ENCODE data around the gene GPR179. TPM values are rescaled to one million over a fixed set of nuclear protein-coding genes. Genes with fewer than 3 reads are reported as not detected.
"Not testable (repeated sequence)": the region's sequence is repeated elsewhere in the genome, so short reads cannot be mapped to it uniquely, and the experiment has no call there.

GPR179 gene
- total RNA-seq, 6 experiments from 2014 or later = 0.07 to 0.22 TPM; not detected in 4

DNA sequence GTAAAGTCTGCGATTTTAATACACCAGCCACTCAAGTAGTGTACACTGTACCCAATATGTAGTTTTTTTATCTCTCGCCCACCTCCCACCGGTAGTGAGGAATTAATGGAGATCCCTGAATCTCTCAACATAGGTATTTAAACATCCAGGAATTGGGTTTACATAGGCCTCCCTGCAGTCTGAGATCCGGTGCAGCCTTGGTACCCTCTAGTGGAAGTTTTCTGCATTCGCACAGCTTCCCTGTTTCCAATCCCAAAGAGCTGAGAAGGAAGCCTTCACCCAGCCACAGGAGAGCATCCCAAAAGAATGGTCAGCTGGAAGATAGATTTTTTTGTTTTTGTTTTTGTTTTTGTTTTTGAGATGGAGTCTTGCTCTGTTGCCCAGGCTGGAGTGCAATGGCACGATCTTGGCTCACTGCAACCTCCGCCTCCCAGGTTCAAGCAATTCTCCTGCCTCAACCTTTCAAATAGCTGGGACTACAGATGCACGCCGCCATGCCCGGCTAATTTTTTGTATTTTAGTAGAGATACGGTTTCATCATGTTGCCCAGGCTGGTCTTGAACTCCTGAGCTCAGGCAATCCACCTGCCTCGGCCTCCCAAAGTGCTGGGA lies 55.4 kb downstream of the GPR179 start:
- DNase-seq; H3K4me1 ChIP-seq; H3K9me3 ChIP-seq; H3K36me3 ChIP-seq; H3K27ac ChIP-seq; H3K4me3 ChIP-seq; intact Hi-C loops (cut with DNase I); H3K27me3 ChIP-seq: not testable (repeated sequence)
- TF ChIP-seq, protein P1, sequence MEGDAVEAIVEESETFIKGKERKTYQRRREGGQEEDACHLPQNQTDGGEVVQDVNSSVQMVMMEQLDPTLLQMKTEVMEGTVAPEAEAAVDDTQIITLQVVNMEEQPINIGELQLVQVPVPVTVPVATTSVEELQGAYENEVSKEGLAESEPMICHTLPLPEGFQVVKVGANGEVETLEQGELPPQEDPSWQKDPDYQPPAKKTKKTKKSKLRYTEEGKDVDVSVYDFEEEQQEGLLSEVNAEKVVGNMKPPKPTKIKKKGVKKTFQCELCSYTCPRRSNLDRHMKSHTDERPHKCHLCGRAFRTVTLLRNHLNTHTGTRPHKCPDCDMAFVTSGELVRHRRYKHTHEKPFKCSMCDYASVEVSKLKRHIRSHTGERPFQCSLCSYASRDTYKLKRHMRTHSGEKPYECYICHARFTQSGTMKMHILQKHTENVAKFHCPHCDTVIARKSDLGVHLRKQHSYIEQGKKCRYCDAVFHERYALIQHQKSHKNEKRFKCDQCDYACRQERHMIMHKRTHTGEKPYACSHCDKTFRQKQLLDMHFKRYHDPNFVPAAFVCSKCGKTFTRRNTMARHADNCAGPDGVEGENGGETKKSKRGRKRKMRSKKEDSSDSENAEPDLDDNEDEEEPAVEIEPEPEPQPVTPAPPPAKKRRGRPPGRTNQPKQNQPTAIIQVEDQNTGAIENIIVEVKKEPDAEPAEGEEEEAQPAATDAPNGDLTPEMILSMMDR (IDR thresholded peaks at IDR 0.05) = peak; percentile 26 to 30 (median 28)
- 34% methylated on average over 7 of the region's 12 CpGs for WGBS (ENCODE audit: insufficient coverage, low coverage, low lambda C conversion rate, missing lambda C conversion rate)
- ATAC-seq = peak; percentile 90 to 94 (median 92)

- H3K27me3 ChIP-seq; H3K36me3 ChIP-seq; H3K4me3 ChIP-seq; H3K4me1 ChIP-seq; DNase-seq; intact Hi-C loops (cut with DNase I); H3K9me3 ChIP-seq; H3K27ac ChIP-seq: not testable (repeated sequence)
- 52% methylated on average over 7 of the region's 11 CpGs for WGBS (ENCODE audit: insufficient coverage, low coverage, low lambda C conversion rate, missing lambda C conversion rate)
- peak; percentile 23 to 84 (median 60) for ATAC-seq
Measured at GRCh38 chr17:38286501-38287091, 57.2 kb downstream of the GPR179 start.

DNA sequence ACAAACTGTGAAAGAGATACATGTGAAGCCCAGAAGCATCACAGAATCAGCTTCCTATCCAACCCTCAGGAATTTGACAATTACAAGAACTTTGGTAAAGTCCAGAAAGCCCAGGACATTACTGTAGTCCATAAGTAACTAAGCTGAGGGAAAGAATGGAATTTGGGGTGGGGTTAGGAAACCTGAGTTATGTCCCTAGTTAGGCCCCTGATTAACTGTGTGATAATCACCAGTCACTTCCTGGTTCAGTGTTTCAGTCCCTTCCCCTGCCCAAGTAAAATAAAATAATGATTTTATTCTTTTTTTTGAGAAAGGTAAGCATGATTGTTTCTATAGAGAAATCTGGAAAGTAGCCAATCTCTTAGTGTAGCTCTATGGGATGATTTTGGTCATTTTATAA lies 57.8 kb downstream of the GPR179 start:
- ATAC-seq; DNase-seq; H3K9me3 ChIP-seq; intact Hi-C loops (cut with DNase I); H3K36me3 ChIP-seq; H3K4me3 ChIP-seq; H3K4me1 ChIP-seq; H3K27me3 ChIP-seq; H3K27ac ChIP-seq: not testable (repeated sequence)

Other genes with a start within 250 kb of the GPR179 start
- gene TBC1D3E, start 216.0 kb downstream of the GPR179 start, total RNA-seq = not detected
- gene TBC1D3, start 151.4 kb downstream of the GPR179 start, total RNA-seq = not detected
- 10 to 100 TPM; 18.1 to 25.8 (median 20.1) TPM for gene MRPL45, start 46.8 kb downstream of the GPR179 start, total RNA-seq
- 1 to 10 TPM; 2.2 to 6.0 (median 4.3) TPM for gene SOCS7, start 7.9 kb upstream of the GPR179 start, total RNA-seq
- gene ARHGAP23, start 84.5 kb upstream of the GPR179 start, total RNA-seq = 1 to 10 TPM; 1.4 to 9.5 (median 3.8) TPM